ENCODE data around the gene C1QBP. TPM values are rescaled to one million over a fixed set of nuclear protein-coding genes. Genes with fewer than 3 reads are reported as not detected.

C1QBP gene
- total and polyA plus RNA-seq, 4 donors: 94.9 to 123 (median 112) TPM

DNA sequence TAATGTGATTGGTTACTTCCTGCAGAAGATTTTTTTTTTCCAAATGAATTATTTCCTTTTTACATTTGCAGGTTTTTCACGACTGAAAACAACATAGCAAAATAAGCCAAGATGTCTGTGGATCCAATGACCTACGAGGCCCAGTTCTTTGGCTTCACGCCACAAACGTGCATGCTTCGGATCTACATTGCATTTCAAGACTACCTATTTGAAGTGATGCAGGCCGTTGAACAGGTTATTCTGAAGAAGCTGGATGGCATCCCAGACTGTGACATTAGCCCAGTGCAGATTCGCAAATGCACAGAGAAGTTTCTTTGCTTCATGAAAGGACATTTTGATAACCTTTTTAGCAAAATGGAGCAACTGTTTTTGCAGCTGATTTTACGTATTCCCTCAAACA is 49.8 kb upstream of the C1QBP start:
- peaks cover 4 to 25% (median 18%) of the 10 kb centered on the region in 4 donors for H3K4me1 ChIP-seq (ENCODE audit: control insufficient read depth in 4 of 4, insufficient read depth in 4 of 4, low read length in 3 of 4)
- H3K27me3 ChIP-seq (ENCODE audit: control insufficient read depth in 4 of 4, insufficient read depth in 4 of 4, low read length in 3 of 4): no peaks in the 10 kb centered on the region
- WGBS: 89% methylated on average over 8 of the region's 8 CpGs
- H3K9me3 ChIP-seq (ENCODE audit: control insufficient read depth in 4 of 4, low read length in 3 of 4): peaks cover 1 to 6% (median 6%) of the 10 kb centered on the region in 4 donors
- DNase-seq (ENCODE audit: low spot score): no peak
- H3K27ac ChIP-seq (ENCODE audit: low read depth in 1 of 2, low read length in 2 of 2): no peak overlapping the region
- H3K36me3 ChIP-seq (ENCODE audit: control insufficient read depth in 4 of 4, insufficient read depth in 3 of 4, low read depth in 1 of 4, low read length in 3 of 4): peaks cover 2 to 33% (median 20%) of the 10 kb centered on the region in 4 donors
- TF ChIP-seq RAD21 (IDR thresholded peaks at IDR 0.05): no peak
- TF ChIP-seq RXRA (IDR thresholded peaks at IDR 0.05): no peak
- TF ChIP-seq, protein P1, sequence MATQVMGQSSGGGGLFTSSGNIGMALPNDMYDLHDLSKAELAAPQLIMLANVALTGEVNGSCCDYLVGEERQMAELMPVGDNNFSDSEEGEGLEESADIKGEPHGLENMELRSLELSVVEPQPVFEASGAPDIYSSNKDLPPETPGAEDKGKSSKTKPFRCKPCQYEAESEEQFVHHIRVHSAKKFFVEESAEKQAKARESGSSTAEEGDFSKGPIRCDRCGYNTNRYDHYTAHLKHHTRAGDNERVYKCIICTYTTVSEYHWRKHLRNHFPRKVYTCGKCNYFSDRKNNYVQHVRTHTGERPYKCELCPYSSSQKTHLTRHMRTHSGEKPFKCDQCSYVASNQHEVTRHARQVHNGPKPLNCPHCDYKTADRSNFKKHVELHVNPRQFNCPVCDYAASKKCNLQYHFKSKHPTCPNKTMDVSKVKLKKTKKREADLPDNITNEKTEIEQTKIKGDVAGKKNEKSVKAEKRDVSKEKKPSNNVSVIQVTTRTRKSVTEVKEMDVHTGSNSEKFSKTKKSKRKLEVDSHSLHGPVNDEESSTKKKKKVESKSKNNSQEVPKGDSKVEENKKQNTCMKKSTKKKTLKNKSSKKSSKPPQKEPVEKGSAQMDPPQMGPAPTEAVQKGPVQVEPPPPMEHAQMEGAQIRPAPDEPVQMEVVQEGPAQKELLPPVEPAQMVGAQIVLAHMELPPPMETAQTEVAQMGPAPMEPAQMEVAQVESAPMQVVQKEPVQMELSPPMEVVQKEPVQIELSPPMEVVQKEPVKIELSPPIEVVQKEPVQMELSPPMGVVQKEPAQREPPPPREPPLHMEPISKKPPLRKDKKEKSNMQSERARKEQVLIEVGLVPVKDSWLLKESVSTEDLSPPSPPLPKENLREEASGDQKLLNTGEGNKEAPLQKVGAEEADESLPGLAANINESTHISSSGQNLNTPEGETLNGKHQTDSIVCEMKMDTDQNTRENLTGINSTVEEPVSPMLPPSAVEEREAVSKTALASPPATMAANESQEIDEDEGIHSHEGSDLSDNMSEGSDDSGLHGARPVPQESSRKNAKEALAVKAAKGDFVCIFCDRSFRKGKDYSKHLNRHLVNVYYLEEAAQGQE (IDR thresholded peaks at IDR 0.05): no peak
- TF ChIP-seq, protein P2, sequence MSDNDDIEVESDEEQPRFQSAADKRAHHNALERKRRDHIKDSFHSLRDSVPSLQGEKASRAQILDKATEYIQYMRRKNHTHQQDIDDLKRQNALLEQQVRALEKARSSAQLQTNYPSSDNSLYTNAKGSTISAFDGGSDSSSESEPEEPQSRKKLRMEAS (IDR thresholded peaks at IDR 0.05): no peak
- TF ChIP-seq GABPA (IDR thresholded peaks at IDR 0.05 in 1 of 2, conservative IDR thresholded peaks at IDR 0.05 in 1 of 2): no peak
- TF ChIP-seq, protein P3, sequence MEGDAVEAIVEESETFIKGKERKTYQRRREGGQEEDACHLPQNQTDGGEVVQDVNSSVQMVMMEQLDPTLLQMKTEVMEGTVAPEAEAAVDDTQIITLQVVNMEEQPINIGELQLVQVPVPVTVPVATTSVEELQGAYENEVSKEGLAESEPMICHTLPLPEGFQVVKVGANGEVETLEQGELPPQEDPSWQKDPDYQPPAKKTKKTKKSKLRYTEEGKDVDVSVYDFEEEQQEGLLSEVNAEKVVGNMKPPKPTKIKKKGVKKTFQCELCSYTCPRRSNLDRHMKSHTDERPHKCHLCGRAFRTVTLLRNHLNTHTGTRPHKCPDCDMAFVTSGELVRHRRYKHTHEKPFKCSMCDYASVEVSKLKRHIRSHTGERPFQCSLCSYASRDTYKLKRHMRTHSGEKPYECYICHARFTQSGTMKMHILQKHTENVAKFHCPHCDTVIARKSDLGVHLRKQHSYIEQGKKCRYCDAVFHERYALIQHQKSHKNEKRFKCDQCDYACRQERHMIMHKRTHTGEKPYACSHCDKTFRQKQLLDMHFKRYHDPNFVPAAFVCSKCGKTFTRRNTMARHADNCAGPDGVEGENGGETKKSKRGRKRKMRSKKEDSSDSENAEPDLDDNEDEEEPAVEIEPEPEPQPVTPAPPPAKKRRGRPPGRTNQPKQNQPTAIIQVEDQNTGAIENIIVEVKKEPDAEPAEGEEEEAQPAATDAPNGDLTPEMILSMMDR (IDR thresholded peaks at IDR 0.05; ENCODE audit: low read depth, low read length, missing input control): no peak
- no peak for TF ChIP-seq EGR1 (IDR thresholded peaks at IDR 0.05; ENCODE audit: low read depth in 2 of 2)
- TF ChIP-seq JUND (IDR thresholded peaks at IDR 0.05): no peak
- TF ChIP-seq YY1 (IDR thresholded peaks at IDR 0.05): no peak
- no peak for TF ChIP-seq FOXA2 (IDR thresholded peaks at IDR 0.05)
- TF ChIP-seq HNF4A (conservative IDR thresholded peaks at IDR 0.05): no peak
- TF ChIP-seq, protein P4, sequence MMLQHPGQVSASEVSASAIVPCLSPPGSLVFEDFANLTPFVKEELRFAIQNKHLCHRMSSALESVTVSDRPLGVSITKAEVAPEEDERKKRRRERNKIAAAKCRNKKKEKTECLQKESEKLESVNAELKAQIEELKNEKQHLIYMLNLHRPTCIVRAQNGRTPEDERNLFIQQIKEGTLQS (IDR thresholded peaks at IDR 0.05): no peak
- no peak for TF ChIP-seq FOXA1 (IDR thresholded peaks at IDR 0.05)
- TF ChIP-seq, protein P5, sequence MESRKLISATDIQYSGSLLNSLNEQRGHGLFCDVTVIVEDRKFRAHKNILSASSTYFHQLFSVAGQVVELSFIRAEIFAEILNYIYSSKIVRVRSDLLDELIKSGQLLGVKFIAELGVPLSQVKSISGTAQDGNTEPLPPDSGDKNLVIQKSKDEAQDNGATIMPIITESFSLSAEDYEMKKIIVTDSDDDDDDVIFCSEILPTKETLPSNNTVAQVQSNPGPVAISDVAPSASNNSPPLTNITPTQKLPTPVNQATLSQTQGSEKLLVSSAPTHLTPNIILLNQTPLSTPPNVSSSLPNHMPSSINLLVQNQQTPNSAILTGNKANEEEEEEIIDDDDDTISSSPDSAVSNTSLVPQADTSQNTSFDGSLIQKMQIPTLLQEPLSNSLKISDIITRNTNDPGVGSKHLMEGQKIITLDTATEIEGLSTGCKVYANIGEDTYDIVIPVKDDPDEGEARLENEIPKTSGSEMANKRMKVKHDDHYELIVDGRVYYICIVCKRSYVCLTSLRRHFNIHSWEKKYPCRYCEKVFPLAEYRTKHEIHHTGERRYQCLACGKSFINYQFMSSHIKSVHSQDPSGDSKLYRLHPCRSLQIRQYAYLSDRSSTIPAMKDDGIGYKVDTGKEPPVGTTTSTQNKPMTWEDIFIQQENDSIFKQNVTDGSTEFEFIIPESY (IDR thresholded peaks at IDR 0.05): no peak
- TF ChIP-seq HNF4G (IDR thresholded peaks at IDR 0.05): no peak
- no peak for TF ChIP-seq NR2F2 (IDR thresholded peaks at IDR 0.05)
- TF ChIP-seq SP1 (IDR thresholded peaks at IDR 0.05): no peak
- no peak overlapping the region for H3K9ac ChIP-seq (ENCODE audit: low read depth in 1 of 2, low read length in 2 of 2)
- no peak overlapping the region for H3K4me3 ChIP-seq (ENCODE audit: low read depth in 1 of 3, low read length in 3 of 3)
